Mesenchymal stem cell (in vitro differentiated cells and primary cell): ENCODE measurements around the gene SGIP1.

Source experiments
- DNase-seq: peaks from one replicate; pipeline ENCODE4 v3.0.0-alpha.2; 2013
- H2AFZ ChIP-seq: one replicate; pipeline ENCODE4 v1.6.1; 2013; ENCODE audit warnings: low read depth, mild to moderate bottlenecking, control low read depth, inconsistent platforms, low read length, moderate library complexity
- H2AK5ac ChIP-seq: 2 replicates; pipeline ENCODE4 v1.6.1; 2013; ENCODE audit warnings: low read length, moderate library complexity, mild to moderate bottlenecking, inconsistent platforms; ENCODE audit not compliant: severe bottlenecking
- H2BK120ac ChIP-seq: one replicate; pipeline ENCODE4 v1.6.1; 2013; ENCODE audit warnings: low read depth, mild to moderate bottlenecking, inconsistent platforms, low read length, moderate library complexity
- H2BK12ac ChIP-seq, 2 experiments: one replicate each; pipeline ENCODE4 v1.6.1; 2013; ENCODE audit warnings: inconsistent platforms in 2 of 2, low read length in 2 of 2, mild to moderate bottlenecking in 2 of 2, moderate library complexity in 2 of 2, control low read depth in 1 of 2
- H2BK15ac ChIP-seq: one replicate; pipeline ENCODE4 v1.6.1; 2013; ENCODE audit warnings: mild to moderate bottlenecking, low read depth, inconsistent platforms; ENCODE audit not compliant: poor library complexity, severe bottlenecking
- H2BK5ac ChIP-seq: 2 replicates; pipeline ENCODE4 v1.6.1; 2013; ENCODE audit warnings: low read depth, mild to moderate bottlenecking, low read length, control low read depth, inconsistent platforms; ENCODE audit not compliant: poor library complexity, severe bottlenecking
- H3K14ac ChIP-seq, 2 experiments: one replicate each; pipeline ENCODE4 v1.6.1; 2013; ENCODE audit warnings: inconsistent platforms in 2 of 2, low read length in 2 of 2, control low read depth in 1 of 2, mild to moderate bottlenecking in 1 of 2, moderate library complexity in 1 of 2
- H3K18ac ChIP-seq, 2 experiments: one replicate each; pipeline ENCODE4 v1.6.1; 2013; ENCODE audit warnings: inconsistent platforms in 2 of 2, low read length in 2 of 2, control low read depth in 1 of 2, low read depth in 1 of 2, mild to moderate bottlenecking in 1 of 2
- H3K23ac ChIP-seq, 2 experiments: one replicate each; pipeline ENCODE4 v1.6.1; 2013; ENCODE audit warnings: inconsistent platforms in 2 of 2, low read length in 2 of 2, mild to moderate bottlenecking in 2 of 2, moderate library complexity in 2 of 2, control low read depth in 1 of 2
- H3K27ac ChIP-seq: 2 replicates; pipeline ENCODE4 v1.5.1; 2013; ENCODE audit warnings: mild to moderate bottlenecking, moderate library complexity, low read length, control low read depth, inconsistent platforms; ENCODE audit not compliant: poor library complexity, severe bottlenecking
- H3K27me3 ChIP-seq, 2 experiments: 2 replicates each; pipeline versions ENCODE4 v1.6.1 to v1.7.0; 2013; ENCODE audit warnings: low read length in 2 of 2, mild to moderate bottlenecking in 2 of 2, moderate library complexity in 2 of 2, control low read depth in 1 of 2, inconsistent platforms in 1 of 2; ENCODE audit not compliant: control insufficient read depth in 1 of 2, insufficient read depth in 1 of 2
- H3K36me3 ChIP-seq, 2 experiments: 2 replicates each; pipeline versions ENCODE4 v1.6.1 to v1.7.0; 2013; ENCODE audit warnings: low read length in 2 of 2, control low read depth in 1 of 2, inconsistent platforms in 1 of 2, low read depth in 1 of 2, mild to moderate bottlenecking in 1 of 2; ENCODE audit not compliant: insufficient read depth in 2 of 2, control insufficient read depth in 1 of 2
- H3K4ac ChIP-seq, 2 experiments: one replicate each; pipeline ENCODE4 v1.6.1; 2013; ENCODE audit warnings: inconsistent platforms in 2 of 2, low read length in 2 of 2, mild to moderate bottlenecking in 2 of 2, moderate library complexity in 2 of 2, control low read depth in 1 of 2, low read depth in 1 of 2
- H3K4me1 ChIP-seq: 2 replicates; pipeline ENCODE4 v1.6.1; 2013; ENCODE audit warnings: low read depth, low read length, control low read depth; ENCODE audit not compliant: control insufficient read depth, insufficient read depth
- H3K4me2 ChIP-seq: 2 replicates; pipeline ENCODE4 v1.6.1; 2013; ENCODE audit warnings: low read length, mild to moderate bottlenecking, inconsistent platforms; ENCODE audit not compliant: poor library complexity, severe bottlenecking
- H3K4me3 ChIP-seq, 2 experiments: 2 replicates each; pipeline versions ENCODE4 v1.5.1 to v1.7.0; 2013; ENCODE audit warnings: low read length in 2 of 2, mild to moderate bottlenecking in 2 of 2, control low read depth in 1 of 2, low read depth in 1 of 2; ENCODE audit not compliant: insufficient read depth in 1 of 2
- H3K79me1 ChIP-seq: replicated peaks from 2 replicates; pipeline ENCODE4 v1.6.1; 2013; ENCODE audit warnings: mild to moderate bottlenecking, control low read depth, low read length, inconsistent platforms; ENCODE audit not compliant: poor library complexity, severe bottlenecking
- H3K9ac ChIP-seq: 2 replicates; pipeline ENCODE4 v1.7.0; 2013; ENCODE audit warnings: mild to moderate bottlenecking, low read length, moderate library complexity
- H3K9me3 ChIP-seq: 2 replicates; pipeline ENCODE4 v1.7.0; 2013; ENCODE audit warnings: mild to moderate bottlenecking, low read length; ENCODE audit not compliant: control insufficient read depth
- H4K8ac ChIP-seq: one replicate; pipeline ENCODE4 v1.6.1; 2013; ENCODE audit warnings: inconsistent platforms, mild to moderate bottlenecking, low read length, moderate library complexity
- H4K91ac ChIP-seq: one replicate; pipeline ENCODE4 v1.6.1; 2013; ENCODE audit warnings: mild to moderate bottlenecking, low read length, inconsistent platforms
- WGBS: methylation state at CpG from one replicate; pipeline ENCODE4 v1.1.7; 2013; ENCODE audit warnings: mixed read lengths; 5-methylcytosine and 5-hydroxymethylcytosine counted together

The SGIP1 gene

DNA sequence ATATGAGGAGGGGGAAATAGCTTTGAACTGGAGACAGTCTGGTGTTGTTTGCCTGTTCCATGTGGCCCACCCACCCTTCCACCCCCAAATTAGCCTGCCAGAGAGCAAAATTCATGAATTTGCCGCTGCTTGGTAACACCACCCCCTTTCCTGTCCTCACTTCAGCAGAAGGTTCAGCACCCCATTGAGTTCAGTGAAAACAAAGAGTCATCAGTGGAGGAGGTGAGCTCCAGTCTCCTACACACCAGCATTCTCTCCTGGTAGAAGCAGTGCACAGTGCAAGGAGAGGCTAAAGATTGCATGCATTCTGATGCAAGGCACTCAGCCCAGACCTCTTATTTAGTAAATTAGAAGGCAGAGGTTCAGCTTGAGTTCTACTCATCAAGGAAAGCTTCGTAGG lies 118.6 kb downstream of the SGIP1 start:
- Histone ChIP-seq H3K4me2 (no peak overlapping the region), H3K27me3 (no peaks in the 10 kb centered on the region), H3K79me1 (peaks cover 11% of the 10 kb centered on the region), H2BK5ac (no peak overlapping the region), H2BK15ac (no peak overlapping the region), H3K23ac (no peak overlapping the region), H2AK5ac (no peak overlapping the region), H3K14ac (peak overlapping the region in 1 of 2 experiments; percentile 28), H4K8ac (no peak overlapping the region), H3K4me3 (no peak overlapping the region), H3K9me3 (no peaks in the 10 kb centered on the region), H3K4me1 (peaks cover 6% of the 10 kb centered on the region), H4K91ac (no peak overlapping the region), H3K36me3 (peaks cover 15% of the 10 kb centered on the region in 2 experiments), H2BK120ac (no peak overlapping the region), H2AFZ (no peak overlapping the region), H3K9ac (no peak overlapping the region), H3K18ac (peak overlapping the region in 1 of 2 experiments; percentile 35), H2BK12ac (no peak overlapping the region), H3K4ac (no peak overlapping the region), H3K27ac (no peak overlapping the region)
- 80% methylated on average over 1 of the region's 2 CpGs for WGBS
- no peak for DNase-seq

DNA sequence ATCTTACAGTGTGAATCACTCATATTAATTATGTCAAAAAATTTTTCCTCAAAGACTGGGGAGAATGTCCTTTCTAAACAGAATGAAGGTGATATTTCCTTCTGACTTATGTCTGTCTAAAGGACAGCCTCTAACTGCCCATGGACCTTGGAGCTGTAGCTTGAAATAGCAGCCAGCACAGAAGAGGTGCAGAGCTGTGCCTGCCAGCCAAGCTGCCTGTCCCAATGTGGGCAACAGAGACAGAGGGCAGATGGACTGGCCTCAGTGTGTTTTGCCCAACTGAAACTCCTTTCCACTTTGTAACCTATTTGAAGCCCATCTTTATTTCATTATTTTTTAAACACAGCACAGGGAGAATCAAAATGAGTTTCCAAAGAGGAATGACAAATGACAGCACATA lies 120.7 kb downstream of the SGIP1 start:
- Histone ChIP-seq H2BK12ac (no peak overlapping the region), H3K27me3 (no peaks in the 10 kb centered on the region), H2BK120ac (no peak overlapping the region), H3K4me2 (no peak overlapping the region), H3K9ac (no peak overlapping the region), H3K36me3 (peaks cover 9 to 10% of the 10 kb centered on the region in 2 experiments), H3K27ac (no peak overlapping the region), H2AFZ (no peak overlapping the region), H3K14ac (no peak overlapping the region), H3K9me3 (no peaks in the 10 kb centered on the region), H3K4ac (no peak overlapping the region), H3K23ac (no peak overlapping the region), H3K79me1 (peaks cover 13% of the 10 kb centered on the region), H3K4me3 (no peak overlapping the region), H3K18ac (no peak overlapping the region), H2BK5ac (no peak overlapping the region), H4K91ac (no peak overlapping the region), H2BK15ac (no peak overlapping the region), H2AK5ac (no peak overlapping the region), H3K4me1 (peaks cover 2% of the 10 kb centered on the region), H4K8ac (no peak overlapping the region)
- DNase-seq = no peak

- Histone ChIP-seq H3K18ac (no peak overlapping the region), H3K14ac (no peak overlapping the region), H3K9ac (no peak overlapping the region), H4K91ac (no peak overlapping the region), H3K27me3 (no peaks in the 10 kb centered on the region), H3K27ac (no peak overlapping the region), H2BK5ac (no peak overlapping the region), H2BK120ac (no peak overlapping the region), H3K36me3 (peaks cover 8 to 9% of the 10 kb centered on the region in 2 experiments), H4K8ac (no peak overlapping the region), H3K9me3 (no peaks in the 10 kb centered on the region), H2AFZ (no peak overlapping the region), H2BK12ac (no peak overlapping the region), H3K79me1 (peaks cover 3% of the 10 kb centered on the region), H3K4me2 (no peak overlapping the region), H3K4me1 (peaks cover 4% of the 10 kb centered on the region), H3K23ac (no peak overlapping the region), H3K4ac (no peak overlapping the region), H2AK5ac (no peak overlapping the region), H3K4me3 (no peak overlapping the region), H2BK15ac (no peak overlapping the region)
- WGBS = no CpG with 5 or more reads among the region's 1 CpG
- DNase-seq = no peak
These were observed 137.5 kb downstream of the SGIP1 start for GRCh38 chr1:66671455-66671854.

GRCh38 chr1:66676613-66677298 lies 142.8 kb downstream of the SGIP1 start:
- H3K9ac ChIP-seq = peak overlapping the region; percentile 16
- 66% methylated on average over 3 of the region's 3 CpGs for whole genome bisulfite sequencing
- no peak overlapping the region for H4K91ac ChIP-seq
- peaks cover 3% of the 10 kb centered on the region for H3K79me1 ChIP-seq
- H3K9me3 ChIP-seq = no peaks in the 10 kb centered on the region
- no peak overlapping the region for H2BK15ac ChIP-seq
- no peak overlapping the region for H3K18ac ChIP-seq
- H3K4me1 ChIP-seq = peaks cover 9% of the 10 kb centered on the region
- H3K4me2 ChIP-seq = no peak overlapping the region
- H4K8ac ChIP-seq = no peak overlapping the region
- peaks cover 8 to 28% of the 10 kb centered on the region in 2 experiments for H3K36me3 ChIP-seq
- H2BK5ac ChIP-seq = peak overlapping the region; percentile 71
- no peak overlapping the region for H3K4ac ChIP-seq
- no peak overlapping the region for H2AK5ac ChIP-seq
- no peaks in the 10 kb centered on the region for H3K27me3 ChIP-seq
- H2AFZ ChIP-seq = no peak overlapping the region
- H3K14ac ChIP-seq = no peak overlapping the region
- DNase-seq = peak; percentile 93
- no peak overlapping the region for H3K4me3 ChIP-seq
- no peak overlapping the region for H2BK120ac ChIP-seq
- no peak overlapping the region for H3K23ac ChIP-seq
- H3K27ac ChIP-seq = peak overlapping the region; percentile 97
- H2BK12ac ChIP-seq = no peak overlapping the region
